ENCODE results near the gene ABCD2. TPM values are rescaled to one million over a fixed set of nuclear protein-coding genes. Genes with fewer than 3 reads are reported as not detected.

Gene ABCD2
- total RNA-seq: 0.05 and 0.30 TPM in 2 replicates

GRCh38 chr12:39619660-39620433 is at the start of gene ABCD2:
ABCD2 (minus strand) TSS chr12:39619803; CDS start chr12:39619615, 188 bp downstream.

Other genes with a start within 250 kb of the ABCD2 start
- 12.5 and 22.0 TPM in 2 replicates for gene KIF21A, start 176.7 kb downstream of the ABCD2 start, total RNA-seq

All from smooth muscle cell of the umbilical artery (primary cell).